ENCODE measurements around the gene RSRC1.

GRCh38 chr3:158574646-158575045 is 464.8 kb downstream of the RSRC1 start:
- no peak for TF ChIP-seq CTCF (IDR thresholded peaks at IDR 0.05; ENCODE audit: low read depth, low read length)
- no peak for TF ChIP-seq EZH2phosphoT487 (IDR thresholded peaks at IDR 0.05; ENCODE audit: low read depth)
